Gastrocnemius medialis (tissue), 4 donors: ENCODE data around the gene RNF220.

ENCODE experiments used
- POLR2A ChIP-seq, 2 donors: fragments of 450-650 bp; IDR thresholded peaks; one replicate each; pipeline ENCODE4 v1.6.1; 2017; ENCODE audit warnings: antibody characterized with exemption in 2 of 2, mild to moderate bottlenecking in 2 of 2, moderate library complexity in 2 of 2
- TF ChIP-seq, protein P1 (sequence below), 5 experiments: fragments of 450-650 bp in 3 of 5; fragments of 200-600 bp in 2 of 5; sonication (generic) in 2 of 5; IDR thresholded peaks in 4 of 5; conservative IDR thresholded peaks in 1 of 5; 1 replicate in 4 of 5; 2 replicates in 1 of 5; pipeline ENCODE4 v1.5.1; 2016 to 2019; ENCODE audit warnings: antibody characterized with exemption in 5 of 5, mild to moderate bottlenecking in 3 of 5, moderate library complexity in 3 of 5

DNA sequence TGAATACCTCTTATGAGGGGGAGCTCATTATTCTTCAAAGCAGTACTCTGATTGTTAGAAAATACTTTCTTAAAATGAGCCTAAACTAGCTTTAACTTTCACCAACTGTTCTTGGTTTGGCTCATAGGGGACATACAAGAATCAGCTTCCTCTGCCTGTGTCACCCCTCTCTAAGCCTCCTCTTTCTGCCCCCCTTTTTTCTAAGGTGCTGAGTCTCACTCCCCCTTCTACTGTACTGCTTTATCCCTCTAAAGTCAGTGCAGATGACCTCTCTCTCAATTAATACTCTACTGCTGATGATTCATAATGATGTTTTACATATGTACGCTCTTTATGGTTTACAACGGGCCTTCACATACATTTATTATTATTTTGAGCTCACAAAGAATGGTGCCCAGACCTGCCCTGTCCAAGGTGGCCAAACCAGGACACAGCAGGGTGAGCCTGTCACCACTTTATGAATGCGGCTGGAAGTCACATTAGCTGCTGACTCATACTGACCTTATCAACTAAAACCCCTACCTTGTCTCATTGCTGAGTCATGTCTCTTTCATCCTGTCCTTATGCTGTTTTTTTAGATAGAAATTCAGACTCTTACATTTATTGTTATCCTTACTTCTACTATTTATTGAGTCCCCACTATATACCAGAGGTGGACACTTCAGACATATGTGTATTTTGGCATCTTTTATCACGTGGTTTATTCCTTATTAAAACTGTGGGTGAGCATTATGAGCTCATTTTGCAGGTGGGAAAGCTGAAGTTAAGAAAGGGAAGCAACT lies 126.9 kb downstream of the RNF220 start:
- no peak for TF ChIP-seq POLR2A (IDR thresholded peaks at IDR 0.05)
- TF ChIP-seq, protein P1, sequence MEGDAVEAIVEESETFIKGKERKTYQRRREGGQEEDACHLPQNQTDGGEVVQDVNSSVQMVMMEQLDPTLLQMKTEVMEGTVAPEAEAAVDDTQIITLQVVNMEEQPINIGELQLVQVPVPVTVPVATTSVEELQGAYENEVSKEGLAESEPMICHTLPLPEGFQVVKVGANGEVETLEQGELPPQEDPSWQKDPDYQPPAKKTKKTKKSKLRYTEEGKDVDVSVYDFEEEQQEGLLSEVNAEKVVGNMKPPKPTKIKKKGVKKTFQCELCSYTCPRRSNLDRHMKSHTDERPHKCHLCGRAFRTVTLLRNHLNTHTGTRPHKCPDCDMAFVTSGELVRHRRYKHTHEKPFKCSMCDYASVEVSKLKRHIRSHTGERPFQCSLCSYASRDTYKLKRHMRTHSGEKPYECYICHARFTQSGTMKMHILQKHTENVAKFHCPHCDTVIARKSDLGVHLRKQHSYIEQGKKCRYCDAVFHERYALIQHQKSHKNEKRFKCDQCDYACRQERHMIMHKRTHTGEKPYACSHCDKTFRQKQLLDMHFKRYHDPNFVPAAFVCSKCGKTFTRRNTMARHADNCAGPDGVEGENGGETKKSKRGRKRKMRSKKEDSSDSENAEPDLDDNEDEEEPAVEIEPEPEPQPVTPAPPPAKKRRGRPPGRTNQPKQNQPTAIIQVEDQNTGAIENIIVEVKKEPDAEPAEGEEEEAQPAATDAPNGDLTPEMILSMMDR (IDR thresholded peaks at IDR 0.05 in 4 of 5, conservative IDR thresholded peaks at IDR 0.05 in 1 of 5) = no peak
